B cell (primary cell): Measurements from ENCODE around the gene MORC1.

Experiments used
- EZH2 ChIP-seq: IDR thresholded peaks from 2 replicates; pipeline ENCODE4 v1.6.1; 2012; ENCODE audit warnings: borderline replicate concordance, low read depth, mild to moderate bottlenecking, moderate library complexity, low read length; ENCODE audit not compliant: insufficient read depth, poor library complexity, severe bottlenecking
- TF ChIP-seq, protein P1 (sequence below): fragments of 200-600 bp; IDR thresholded peaks from one replicate; pipeline ENCODE4 v1.8.0; 2022; ENCODE audit warnings: antibody characterized with exemption, mild to moderate bottlenecking

DNA sequence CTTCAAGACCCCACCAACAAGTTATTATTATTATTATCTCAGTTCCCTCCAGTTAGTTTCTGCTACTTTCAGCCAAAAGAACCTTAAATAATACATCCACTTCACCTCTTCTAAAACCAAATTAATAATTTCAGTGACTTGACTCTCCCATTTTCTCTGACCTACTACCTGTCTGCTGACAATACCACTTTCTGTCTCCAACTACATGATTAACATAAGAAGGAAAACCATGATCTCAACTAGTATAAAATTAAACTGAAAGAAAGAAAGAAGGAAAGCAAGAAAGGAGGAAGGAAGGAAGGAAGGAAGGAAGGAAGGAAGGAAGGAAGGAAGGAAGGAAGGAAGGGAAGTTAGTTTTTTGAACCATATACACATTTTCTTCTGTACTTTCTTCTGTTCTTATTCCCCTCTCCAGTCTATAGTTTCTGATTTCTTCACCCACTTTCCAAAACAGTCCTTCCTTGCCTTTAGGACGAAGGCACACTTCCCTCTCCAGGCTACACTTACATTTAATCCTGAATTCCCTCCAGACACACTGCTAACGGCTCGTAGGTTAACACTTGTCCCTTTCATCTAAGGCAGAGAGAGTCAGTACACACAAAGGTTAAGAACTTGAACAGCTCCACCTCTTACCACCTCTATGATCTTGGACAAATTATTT, 84.8 kb downstream of the MORC1 start:
- TF ChIP-seq, protein P1, sequence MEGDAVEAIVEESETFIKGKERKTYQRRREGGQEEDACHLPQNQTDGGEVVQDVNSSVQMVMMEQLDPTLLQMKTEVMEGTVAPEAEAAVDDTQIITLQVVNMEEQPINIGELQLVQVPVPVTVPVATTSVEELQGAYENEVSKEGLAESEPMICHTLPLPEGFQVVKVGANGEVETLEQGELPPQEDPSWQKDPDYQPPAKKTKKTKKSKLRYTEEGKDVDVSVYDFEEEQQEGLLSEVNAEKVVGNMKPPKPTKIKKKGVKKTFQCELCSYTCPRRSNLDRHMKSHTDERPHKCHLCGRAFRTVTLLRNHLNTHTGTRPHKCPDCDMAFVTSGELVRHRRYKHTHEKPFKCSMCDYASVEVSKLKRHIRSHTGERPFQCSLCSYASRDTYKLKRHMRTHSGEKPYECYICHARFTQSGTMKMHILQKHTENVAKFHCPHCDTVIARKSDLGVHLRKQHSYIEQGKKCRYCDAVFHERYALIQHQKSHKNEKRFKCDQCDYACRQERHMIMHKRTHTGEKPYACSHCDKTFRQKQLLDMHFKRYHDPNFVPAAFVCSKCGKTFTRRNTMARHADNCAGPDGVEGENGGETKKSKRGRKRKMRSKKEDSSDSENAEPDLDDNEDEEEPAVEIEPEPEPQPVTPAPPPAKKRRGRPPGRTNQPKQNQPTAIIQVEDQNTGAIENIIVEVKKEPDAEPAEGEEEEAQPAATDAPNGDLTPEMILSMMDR, result no peak
- TF ChIP-seq EZH2, result no peak
